HPDE6-E6E7 (cell line): ENCODE measurements around the gene LRSAM1.

Source experiments
- DNase-seq: peaks from one replicate; pipeline ENCODE4 v3.0.0; 2011; ENCODE audit warnings: missing footprints; ENCODE audit errors: extremely low spot score

LRSAM1 gene

GRCh38 chr9:127426756-127427155 lies 24.6 kb upstream of the LRSAM1 start:
- DNase-seq: no peak

- DNase-seq: no peak
Observed at GRCh38 chr9:127428348-127428747, 23.0 kb upstream of the LRSAM1 start.

- DNase-seq: no peak
Observed at GRCh38 chr9:127430415-127430814, 20.9 kb upstream of the LRSAM1 start.

- no peak for DNase-seq
Observed at GRCh38 chr9:127437497-127438264, 13.6 kb upstream of the LRSAM1 start.

GRCh38 chr9:127438394-127438793 lies 12.9 kb upstream of the LRSAM1 start:
- no peak for DNase-seq

GRCh38 chr9:127444283-127444920 lies 6.9 kb upstream of the LRSAM1 start:
- no peak for DNase-seq

- DNase-seq: no peak
Observed at GRCh38 chr9:127444921-127445850, 6.1 kb upstream of the LRSAM1 start.

GRCh38 chr9:127445851-127446712 lies 5.2 kb upstream of the LRSAM1 start:
- no peak for DNase-seq

- DNase-seq: no peak
Observed at GRCh38 chr9:127446713-127447415, 4.4 kb upstream of the LRSAM1 start.

- DNase-seq: no peak
Observed at GRCh38 chr9:127447416-127448111, 3.7 kb upstream of the LRSAM1 start.

- DNase-seq: no peak
Observed at GRCh38 chr9:127448112-127448805, 3.1 kb upstream of the LRSAM1 start.

- DNase-seq: no peak
Observed at GRCh38 chr9:127449332-127449966, 1.9 kb upstream of the LRSAM1 start.

GRCh38 chr9:127450243-127450760 lies 1.0 kb upstream of the LRSAM1 start:
- no peak for DNase-seq

GRCh38 chr9:127451608-127451857 lies 223 bp downstream of the LRSAM1 start:
- no peak for DNase-seq

- peak; percentile 67 for DNase-seq
Observed at GRCh38 chr9:127451858-127452656, 747 bp downstream of the LRSAM1 start.

- no peak for DNase-seq
Observed at GRCh38 chr9:127452691-127453090, 1.4 kb downstream of the LRSAM1 start.

GRCh38 chr9:127455324-127455992 lies 4.1 kb downstream of the LRSAM1 start:
- no peak for DNase-seq
